Endothelial cell of umbilical vein (primary cell): ENCODE results near the gene C20orf173. TPM values are rescaled to one million over a fixed set of nuclear protein-coding genes. Genes with fewer than 3 reads are reported as not detected.

Experiments used
- BruUV-seq: library from RNA; stranded (reverse); fragments of 400-500 nt; replicated peaks from 2 replicates; lab custom pipeline; 2021; lab: Mats Ljungman, UMichigan
- CTCF ChIA-PET: fragments of 300-600, 350-600 bp; sonication (Branson Sonifier 250); formaldehyde crosslinking; loops from one replicate; lab custom pipeline; 2021; ENCODE audit warnings: antibody characterized with exemption, inconsistent platforms; lab: Charles Lee
- POLR2A ChIA-PET: fragments of 300-600, 350-600 bp; sonication (Branson Sonifier 250); formaldehyde crosslinking; loops from one replicate; lab custom pipeline; 2021; ENCODE audit warnings: antibody characterized with exemption, inconsistent platforms; lab: Charles Lee
- DNase-seq: peaks from one replicate; pipeline ENCODE4 v3.0.0-alpha.2; 2011; ENCODE audit warnings: low read depth, low spot score
- FAIRE-seq: peaks from 2 replicates; lab custom pipeline; 2011; peaks lifted over from hg19 to GRCh38; lab: Jason Lieb, UNC
- H2AFZ ChIP-seq: 2 replicates; pipeline ENCODE4 v1.6.0; 2012; ENCODE audit warnings: low read depth, low read length, control low read depth, inconsistent platforms
- H3K27ac ChIP-seq: 2 replicates; pipeline ENCODE4 v1.5.1; 2011; ENCODE audit warnings: low read depth, mild to moderate bottlenecking, control low read depth, low read length, moderate library complexity; ENCODE audit not compliant: insufficient read depth
- H3K27me3 ChIP-seq, 2 experiments: 2 replicates each; pipeline versions ENCODE4 v1.6.0 to v1.6.1; 2011; ENCODE audit warnings: low read length in 2 of 2, mixed read lengths in 1 of 2; ENCODE audit not compliant: control insufficient read depth in 2 of 2, insufficient read depth in 2 of 2
- H3K36me3 ChIP-seq, 2 experiments: 2 replicates in 1 of 2; 3 replicates in 1 of 2; pipeline ENCODE4 v1.5.1; 2011; ENCODE audit warnings: low read length in 2 of 2, mild to moderate bottlenecking in 1 of 2, moderate library complexity in 1 of 2; ENCODE audit not compliant: control insufficient read depth in 2 of 2, insufficient read depth in 2 of 2; ENCODE audit errors: extremely low read depth in 1 of 2
- H3K4me1 ChIP-seq: 3 replicates; pipeline ENCODE4 v1.5.1; 2011; ENCODE audit warnings: mild to moderate bottlenecking, low read length; ENCODE audit not compliant: control insufficient read depth, insufficient read depth; ENCODE audit errors: extremely low read depth
- H3K4me2 ChIP-seq: 2 replicates; pipeline ENCODE4 v1.6.1; 2011; ENCODE audit warnings: low read length, control low read depth, mixed read lengths; ENCODE audit not compliant: insufficient read depth
- H3K4me3 ChIP-seq, 3 experiments: fragments of 200-600 bp in 1 of 3; sonication (generic), shearing (Covaris generic) in 1 of 3; replicated peaks in 1 of 3; 2 replicates each; pipeline ENCODE4 v1.5.1; 2011 to 2016; ENCODE audit warnings: control low read depth in 3 of 3, low read length in 3 of 3, mild to moderate bottlenecking in 2 of 3, inconsistent platforms in 1 of 3, low read depth in 1 of 3, moderate library complexity in 1 of 3; ENCODE audit not compliant: insufficient read depth in 1 of 3
- H3K79me2 ChIP-seq: 2 replicates; pipeline ENCODE4 v1.6.0; 2012; ENCODE audit warnings: low read length, inconsistent platforms; ENCODE audit not compliant: control insufficient read depth, insufficient read depth
- H3K9ac ChIP-seq: replicated peaks from 2 replicates; pipeline ENCODE3; 2011; ENCODE audit warnings: low read length, control low read depth; ENCODE audit not compliant: insufficient read depth; ENCODE audit errors: extremely low read depth
- H3K9me1 ChIP-seq: replicated peaks from 3 replicates; pipeline ENCODE4 v1.6.0; 2011; ENCODE audit warnings: mild to moderate bottlenecking, low read length; ENCODE audit not compliant: control insufficient read depth, insufficient read depth; ENCODE audit errors: extremely low read depth
- H3K9me3 ChIP-seq: replicated peaks from 2 replicates; pipeline ENCODE4 v1.5.1; 2012; ENCODE audit warnings: low read length, inconsistent platforms; ENCODE audit not compliant: control insufficient read depth, insufficient read depth
- H4K20me1 ChIP-seq: replicated peaks from 2 replicates; pipeline ENCODE3; 2011; ENCODE audit warnings: mild to moderate bottlenecking, low read length; ENCODE audit not compliant: control insufficient read depth, insufficient read depth; ENCODE audit errors: extremely low read depth
- EZH2 ChIP-seq: IDR thresholded peaks from 2 replicates; pipeline ENCODE4 v1.6.1; 2012; ENCODE audit warnings: borderline replicate concordance, low read depth, mild to moderate bottlenecking, moderate library complexity, low read length, inconsistent platforms; ENCODE audit not compliant: severe bottlenecking
- FOS ChIP-seq: IDR thresholded peaks from 2 replicates; pipeline ENCODE4 v1.6.1; 2011; ENCODE audit warnings: mild to moderate bottlenecking, low read length, moderate library complexity, borderline replicate concordance; ENCODE audit not compliant: insufficient read depth
- GATA2 ChIP-seq: IDR thresholded peaks from 2 replicates; pipeline ENCODE4 v1.7.0; 2011; ENCODE audit warnings: low read depth, mild to moderate bottlenecking, moderate library complexity, mixed read lengths, low read length; ENCODE audit not compliant: insufficient read length, insufficient read depth
- JUN ChIP-seq: IDR thresholded peaks from 2 replicates; pipeline ENCODE4 v1.6.1; 2011; ENCODE audit warnings: borderline replicate concordance, low read depth; ENCODE audit not compliant: insufficient read length, insufficient read depth
- MYC ChIP-seq: IDR thresholded peaks from one replicate; pipeline ENCODE4 v1.6.1; 2011; ENCODE audit warnings: mild to moderate bottlenecking, low read depth, low read length
- POLR2A ChIP-seq: IDR thresholded peaks from 2 replicates; pipeline ENCODE4 v1.6.1; 2012; ENCODE audit warnings: low read depth, mild to moderate bottlenecking, control low read depth, low read length
- POLR2AphosphoS5 ChIP-seq: IDR thresholded peaks from 2 replicates; pipeline ENCODE4 v1.6.1; 2012; ENCODE audit warnings: low read depth, mild to moderate bottlenecking, control low read depth, low read length, moderate library complexity; ENCODE audit not compliant: insufficient read depth
- dilution Hi-C: fragments of 300-500 bp; cut with MboI; formaldehyde crosslinking; loops from one replicate; pipeline ENCODE4 v1.15.0; 2019; ENCODE audit warnings: low sequenced_read_pairs; ENCODE audit not compliant: extremely low pct_ligation_motif_present
- intact Hi-C: fragments of 100-400 bp; cut with micrococcal nuclease; formaldehyde crosslinking; loops from one replicate; pipeline ENCODE4 v1.10.0; 2022
- polyA plus RNA-seq, 4 experiments: library from polyadenylated mRNA; depleted of rRNA in 3 of 4; stranded (reverse) in 3 of 4; unstranded in 1 of 4; fragments of >200 nt; gene quantifications; 2 replicates each; pipeline versions ENCODE4 v1.2.1 to v1.2.3, GENCODE V29; 2011 to 2012; ENCODE audit warnings: missing spikeins in 1 of 4
- total RNA-seq: library from RNA; stranded (reverse); gene quantifications from 2 replicates; pipeline ENCODE4 v1.2.3, GENCODE V29; 2021
- TF ChIP-seq, protein P1 (sequence below): IDR thresholded peaks from 2 replicates; pipeline ENCODE4 v1.6.1; 2011; ENCODE audit not compliant: insufficient read depth, insufficient read length

Gene C20orf173
- total and polyA plus RNA-seq, 2 donors (not counting 3 experiments of a cell fraction or from before 2014, with no cell fraction given) = not detected

DNA sequence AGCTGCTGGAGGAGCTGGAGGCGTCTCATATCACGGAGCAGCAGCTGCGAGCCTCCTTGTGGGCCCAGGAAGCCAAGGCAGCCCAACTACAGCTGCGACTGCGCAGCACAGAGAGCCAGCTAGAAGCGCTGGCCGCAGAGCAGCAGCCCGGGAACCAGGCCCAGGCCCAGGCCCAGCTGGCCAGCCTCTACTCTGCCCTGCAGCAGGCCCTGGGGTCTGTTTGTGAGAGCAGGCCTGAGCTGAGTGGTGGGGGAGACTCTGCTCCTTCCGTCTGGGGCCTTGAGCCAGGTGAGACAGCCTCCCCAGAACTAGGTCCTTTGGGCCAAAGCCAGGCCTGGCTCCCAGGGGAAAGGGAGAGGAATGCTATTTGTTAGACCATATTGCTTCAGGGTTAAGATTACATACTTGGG is 31.7 kb downstream of the C20orf173 start:
- H3K27me3 ChIP-seq = no peaks in the 10 kb centered on the region
- BruUV-seq = no TSS peak
- H3K4me1 ChIP-seq = no peaks in the 10 kb centered on the region
- FAIRE-seq (no peak), DNase-seq (no peak)
- dilution Hi-C loops = no loop called here
- intact Hi-C loops = no loop called here
- ChIA-PET CTCF (interaction anchor here (1.0 to 2.5 kb wide), 2 partner anchors 13 to 19 kb away, joined by 5 to 9 read pairs; no protein-coding TSS in a partner anchor), POLR2A (no interaction called here)
- no peaks in the 10 kb centered on the region for H3K79me2 ChIP-seq
- no peaks in the 10 kb centered on the region for H3K9me1 ChIP-seq
- H2AFZ ChIP-seq = no peak overlapping the region
- H3K4me3 ChIP-seq = no peak overlapping the region
- peaks cover 16 to 41% of the 10 kb centered on the region in 2 experiments for H3K36me3 ChIP-seq
- H3K27ac ChIP-seq = no peak overlapping the region
- H3K4me2 ChIP-seq = no peak overlapping the region
- no peak for TF ChIP-seq EZH2
- TF ChIP-seq FOS = no peak
- no peak for TF ChIP-seq MYC
- TF ChIP-seq POLR2AphosphoS5 = no peak
- TF ChIP-seq POLR2A = no peak
- H4K20me1 ChIP-seq = no peaks in the 10 kb centered on the region
- H3K9me3 ChIP-seq = no peaks in the 10 kb centered on the region
- no peak overlapping the region for H3K9ac ChIP-seq

DNA sequence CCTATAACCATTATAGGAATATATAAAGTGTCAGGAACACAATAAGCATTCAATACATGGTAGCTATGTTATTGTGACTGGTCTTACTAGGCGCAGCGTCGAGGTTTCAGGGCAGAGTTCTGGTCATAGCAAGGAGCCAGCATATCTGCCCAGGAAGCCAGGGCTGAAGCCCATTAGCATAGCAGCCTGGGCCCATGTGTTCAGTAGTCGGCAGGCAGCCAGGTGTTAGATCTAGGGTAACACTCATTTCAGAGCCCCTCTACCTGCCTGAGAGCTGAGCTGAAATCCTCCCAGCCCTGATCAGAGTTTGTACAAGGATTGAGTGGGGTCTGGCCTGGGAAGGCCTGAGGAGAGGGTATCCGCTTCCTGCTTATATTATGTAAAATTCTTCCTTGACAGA is 32.1 kb downstream of the C20orf173 start:
- intact Hi-C loops (no loop called here), dilution Hi-C loops (no loop called here)
- Histone ChIP-seq H2AFZ (no peak overlapping the region), H3K9ac (no peak overlapping the region), H3K36me3 (peaks cover 14 to 36% of the 10 kb centered on the region in 2 experiments), H4K20me1 (no peaks in the 10 kb centered on the region), H3K27me3 (no peaks in the 10 kb centered on the region), H3K79me2 (no peaks in the 10 kb centered on the region), H3K4me2 (no peak overlapping the region), H3K9me1 (no peaks in the 10 kb centered on the region), H3K4me1 (no peaks in the 10 kb centered on the region), H3K9me3 (no peaks in the 10 kb centered on the region), H3K4me3 (no peak overlapping the region), H3K27ac (no peak overlapping the region)
- CTCF ChIA-PET = interaction anchor here (1.4 kb wide), 1 partner anchor 9 kb away, joined by 3 read pairs; no protein-coding TSS in a partner anchor
- FAIRE-seq = no peak
- DNase-seq = no peak
- POLR2A ChIA-PET = no interaction called here
- TF ChIP-seq, protein P1, sequence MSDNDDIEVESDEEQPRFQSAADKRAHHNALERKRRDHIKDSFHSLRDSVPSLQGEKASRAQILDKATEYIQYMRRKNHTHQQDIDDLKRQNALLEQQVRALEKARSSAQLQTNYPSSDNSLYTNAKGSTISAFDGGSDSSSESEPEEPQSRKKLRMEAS = no peak
- TF ChIP-seq GATA2 (no peak), POLR2A (no peak), JUN (no peak)
- BruUV-seq = no TSS peak
